GM19395 (cell line): ENCODE measurements around the gene TMEM8B.
A peak's percentile ranks its signal among the peaks of the same experiment; 100 is the strongest.

Source experiments
- ATAC-seq: cut with Tn5 transposase; IDR thresholded peaks from one replicate; pipeline ENCODE4 v1.9.1; 2021; ENCODE audit warnings: mild to moderate bottlenecking, moderate library complexity; ENCODE audit not compliant: unreplicated experiment

The TMEM8B gene, protein sequence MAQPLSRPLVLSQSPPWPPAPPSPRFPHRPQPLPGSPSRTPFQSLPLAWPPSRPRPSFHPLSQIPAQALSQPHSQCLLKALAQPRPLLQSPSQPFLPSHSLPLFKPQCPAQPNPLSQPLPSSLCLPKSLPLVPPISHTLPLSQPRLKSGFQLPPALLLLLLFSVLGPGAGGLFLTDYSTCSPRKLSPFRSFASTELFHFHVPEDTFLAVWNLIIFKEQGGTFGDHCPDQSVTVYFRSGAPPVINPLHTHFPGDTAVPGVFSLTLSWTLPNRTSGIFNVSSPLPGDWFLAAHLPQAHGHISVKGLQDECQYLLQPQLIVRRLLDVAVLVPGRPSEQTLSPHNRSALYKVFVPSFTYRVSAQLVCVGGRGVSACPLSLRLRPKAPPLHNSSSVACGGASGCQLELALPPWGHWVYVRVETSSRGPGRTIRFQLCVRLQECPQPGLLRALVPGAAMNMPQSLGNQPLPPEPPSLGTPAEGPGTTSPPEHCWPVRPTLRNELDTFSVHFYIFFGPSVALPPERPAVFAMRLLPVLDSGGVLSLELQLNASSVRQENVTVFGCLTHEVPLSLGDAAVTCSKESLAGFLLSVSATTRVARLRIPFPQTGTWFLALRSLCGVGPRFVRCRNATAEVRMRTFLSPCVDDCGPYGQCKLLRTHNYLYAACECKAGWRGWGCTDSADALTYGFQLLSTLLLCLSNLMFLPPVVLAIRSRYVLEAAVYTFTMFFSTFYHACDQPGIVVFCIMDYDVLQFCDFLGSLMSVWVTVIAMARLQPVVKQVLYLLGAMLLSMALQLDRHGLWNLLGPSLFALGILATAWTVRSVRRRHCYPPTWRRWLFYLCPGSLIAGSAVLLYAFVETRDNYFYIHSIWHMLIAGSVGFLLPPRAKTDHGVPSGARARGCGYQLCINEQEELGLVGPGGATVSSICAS

DNA sequence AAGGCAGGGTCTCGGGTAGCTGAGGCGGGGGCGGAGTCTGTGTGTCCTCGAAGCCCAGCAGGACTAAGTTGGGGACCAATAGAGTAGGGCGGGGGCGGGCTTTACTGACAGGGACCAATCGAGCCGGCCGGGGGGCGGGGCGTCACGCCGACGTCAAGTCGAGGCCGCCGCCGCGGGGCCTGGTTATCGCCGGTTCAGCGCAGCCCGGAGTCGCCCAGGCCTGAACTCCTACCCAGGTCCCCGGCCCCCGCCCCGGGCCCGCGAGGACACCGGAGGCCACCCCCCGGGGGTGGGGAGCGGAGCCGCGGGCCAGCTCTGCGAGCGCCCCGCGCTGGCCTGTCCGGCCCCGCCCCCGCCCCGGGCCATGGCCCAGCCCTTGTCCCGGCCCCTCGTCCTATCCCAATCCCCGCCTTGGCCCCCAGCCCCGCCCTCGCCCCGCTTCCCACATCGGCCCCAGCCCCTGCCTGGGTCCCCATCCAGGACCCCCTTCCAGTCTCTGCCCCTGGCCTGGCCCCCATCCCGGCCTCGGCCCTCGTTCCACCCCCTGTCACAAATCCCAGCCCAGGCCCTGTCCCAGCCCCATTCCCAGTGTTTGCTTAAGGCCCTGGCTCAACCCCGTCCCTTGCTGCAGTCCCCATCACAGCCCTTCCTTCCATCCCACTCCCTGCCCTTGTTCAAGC is at the start of gene TMEM8B:
Gene TMEM8B (plus strand): TSS at position 145 of the 680 bp plus-strand sequence. CDS start 220 bp downstream, at position 365.
- ATAC-seq: peak; percentile 84

DNA sequence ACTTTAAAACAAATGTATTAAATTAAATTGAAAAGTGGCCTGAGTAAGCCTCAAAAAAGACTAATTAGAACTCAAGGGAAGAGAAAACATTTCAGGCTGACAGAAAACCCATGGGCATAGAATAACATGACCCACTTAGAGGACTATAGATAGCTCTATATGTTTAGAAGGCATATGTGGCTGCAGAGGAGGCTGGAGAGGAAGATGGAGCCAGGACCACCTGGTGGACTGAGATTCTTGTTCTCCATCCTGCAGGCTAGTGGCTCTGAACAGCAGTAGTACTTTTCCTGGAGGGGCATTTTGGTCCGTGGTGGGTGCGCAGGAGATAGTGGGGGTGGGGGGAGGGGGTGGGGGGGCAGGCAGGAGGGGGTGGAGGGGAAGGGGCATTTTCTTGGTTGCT is 48.0 kb upstream of the TMEM8B start:
- ATAC-seq: no peak

DNA sequence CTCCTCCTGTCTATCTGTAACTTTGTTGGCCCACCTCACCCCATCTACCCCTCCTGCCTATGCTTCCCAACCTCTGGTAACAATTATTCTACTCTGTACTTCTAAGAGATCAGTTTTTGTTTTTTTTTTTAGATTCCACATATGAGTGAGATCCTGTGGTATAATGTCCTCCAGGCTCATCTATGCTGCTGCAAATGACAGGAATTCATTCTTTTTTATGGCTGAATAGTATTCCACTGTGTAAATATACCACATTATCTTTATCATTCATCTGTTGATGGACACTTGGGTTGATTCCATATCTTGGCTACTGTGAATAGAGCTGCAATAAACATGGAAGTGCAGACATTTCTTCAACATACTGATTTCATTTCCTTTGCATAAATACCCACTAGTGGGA is 45.6 kb upstream of the TMEM8B start:
- ATAC-seq: no peak

DNA sequence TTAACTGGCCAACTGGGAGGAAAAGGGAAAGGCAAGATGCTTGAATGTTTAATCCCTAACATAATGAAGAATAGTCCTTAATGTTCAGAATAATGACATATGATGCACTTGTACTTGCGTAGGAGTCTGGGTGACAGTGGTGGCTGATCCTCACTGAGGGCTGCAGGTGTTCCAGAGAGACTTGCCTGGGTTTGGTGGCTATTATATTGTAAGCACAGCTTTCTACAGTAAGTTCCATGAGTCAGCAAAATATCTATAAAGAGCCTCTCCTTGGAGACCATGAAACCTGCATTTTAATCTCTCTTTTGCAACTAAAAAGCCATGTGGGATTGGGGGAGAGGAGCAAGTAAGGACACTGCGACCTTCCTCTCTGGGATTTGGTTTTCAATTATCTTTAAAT is 39.5 kb upstream of the TMEM8B start:
- ATAC-seq: no peak

DNA sequence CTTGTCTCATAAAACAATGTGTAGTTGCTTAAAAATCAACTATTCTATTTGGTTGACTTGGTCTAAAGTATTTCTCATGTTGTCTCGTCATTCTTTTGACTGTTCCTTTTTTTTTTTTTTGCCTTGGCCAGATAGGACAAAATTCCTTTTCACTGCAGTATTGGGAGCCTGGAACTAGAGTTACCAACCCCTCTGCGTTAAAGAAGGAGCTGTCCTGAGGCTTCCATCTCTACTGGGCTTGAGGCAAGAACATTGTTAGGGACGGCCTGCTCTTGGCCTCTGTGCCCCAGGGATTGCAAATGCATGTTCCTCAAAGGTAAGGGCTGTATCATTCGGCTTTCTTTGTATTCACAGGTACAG is 39.0 kb upstream of the TMEM8B start:
- no peak for ATAC-seq

DNA sequence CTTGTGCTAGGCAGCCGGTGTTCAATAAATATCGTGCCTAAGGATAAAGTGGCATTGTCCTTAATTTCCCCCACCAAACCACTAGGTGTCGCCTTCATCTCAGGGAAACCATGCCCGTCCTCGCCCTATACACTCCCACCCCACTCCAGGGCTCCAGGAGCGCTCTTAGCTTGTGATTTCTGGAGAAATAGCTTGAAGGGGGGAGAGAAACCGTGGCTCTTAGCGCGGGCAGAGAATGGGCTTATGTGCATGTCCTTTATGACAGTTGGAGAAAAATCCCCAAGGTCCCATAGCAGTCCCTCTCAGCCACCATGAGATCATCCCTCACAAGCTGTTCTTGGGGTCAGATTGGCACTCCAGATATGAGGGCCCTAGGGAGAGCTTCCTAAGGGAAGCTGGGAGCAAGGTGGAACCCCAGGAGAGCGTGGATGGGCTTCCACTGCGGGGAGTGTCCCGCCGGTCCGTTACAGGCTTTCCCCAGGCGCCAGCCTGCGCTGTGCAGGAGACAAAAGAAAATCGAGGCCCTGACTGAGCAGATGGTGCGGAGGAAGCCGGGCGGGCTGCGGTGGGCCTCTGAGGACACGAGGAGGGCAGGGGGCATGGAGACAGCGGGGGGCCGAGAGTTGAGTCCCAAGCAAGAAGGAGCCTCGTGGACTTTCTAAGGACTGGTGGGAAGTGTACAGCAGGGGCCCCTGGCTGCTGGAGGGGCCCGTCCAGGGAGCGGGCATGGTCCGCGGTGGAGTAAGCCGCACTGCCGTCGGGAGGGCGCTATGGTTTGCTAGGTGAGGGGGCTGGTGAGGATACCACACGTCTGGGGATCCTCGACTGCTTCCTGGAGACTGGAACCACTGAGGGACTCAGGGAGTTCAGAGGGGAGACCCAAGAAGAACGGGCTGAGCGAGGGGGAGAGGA is 38.4 kb upstream of the TMEM8B start:
- peak; percentile 62 for ATAC-seq

DNA sequence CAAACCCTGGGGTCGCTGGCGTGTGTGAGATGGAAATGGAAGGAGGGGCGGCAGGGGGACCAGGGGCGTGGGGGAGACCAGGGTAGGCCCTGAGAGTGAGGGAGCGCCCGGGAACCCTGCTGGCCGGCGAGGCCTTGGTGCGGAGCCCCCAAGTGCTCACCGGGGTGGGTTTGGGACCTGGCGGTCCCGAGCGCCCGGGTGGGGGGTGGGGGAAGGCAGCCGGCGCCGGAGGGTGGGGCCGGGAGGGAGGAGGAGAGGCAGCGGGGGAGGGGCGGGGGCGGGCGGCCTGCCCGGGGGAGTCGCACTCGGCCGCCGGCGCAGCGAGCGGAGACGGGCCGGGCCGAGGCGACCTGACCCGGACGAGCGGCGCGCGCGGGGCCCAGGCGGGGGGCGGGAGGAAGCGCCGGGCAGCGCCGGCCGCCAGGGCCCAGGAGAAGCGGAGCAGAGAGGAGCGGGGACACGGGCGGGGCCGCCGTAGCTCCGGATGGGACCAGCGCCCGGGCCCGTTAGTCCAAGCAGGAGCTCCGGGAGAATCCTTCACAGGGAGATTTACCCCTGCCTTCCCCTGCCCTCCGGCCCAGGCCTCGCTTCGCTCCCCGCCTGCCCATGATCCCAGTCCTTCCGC is 37.6 kb upstream of the TMEM8B start, which contains the start of gene NPR2:
Gene NPR2 (plus strand): TSS at position 295 of the 625 bp plus-strand sequence. CDS start 818 bp downstream, outside the sequence.
- ATAC-seq: no peak

DNA sequence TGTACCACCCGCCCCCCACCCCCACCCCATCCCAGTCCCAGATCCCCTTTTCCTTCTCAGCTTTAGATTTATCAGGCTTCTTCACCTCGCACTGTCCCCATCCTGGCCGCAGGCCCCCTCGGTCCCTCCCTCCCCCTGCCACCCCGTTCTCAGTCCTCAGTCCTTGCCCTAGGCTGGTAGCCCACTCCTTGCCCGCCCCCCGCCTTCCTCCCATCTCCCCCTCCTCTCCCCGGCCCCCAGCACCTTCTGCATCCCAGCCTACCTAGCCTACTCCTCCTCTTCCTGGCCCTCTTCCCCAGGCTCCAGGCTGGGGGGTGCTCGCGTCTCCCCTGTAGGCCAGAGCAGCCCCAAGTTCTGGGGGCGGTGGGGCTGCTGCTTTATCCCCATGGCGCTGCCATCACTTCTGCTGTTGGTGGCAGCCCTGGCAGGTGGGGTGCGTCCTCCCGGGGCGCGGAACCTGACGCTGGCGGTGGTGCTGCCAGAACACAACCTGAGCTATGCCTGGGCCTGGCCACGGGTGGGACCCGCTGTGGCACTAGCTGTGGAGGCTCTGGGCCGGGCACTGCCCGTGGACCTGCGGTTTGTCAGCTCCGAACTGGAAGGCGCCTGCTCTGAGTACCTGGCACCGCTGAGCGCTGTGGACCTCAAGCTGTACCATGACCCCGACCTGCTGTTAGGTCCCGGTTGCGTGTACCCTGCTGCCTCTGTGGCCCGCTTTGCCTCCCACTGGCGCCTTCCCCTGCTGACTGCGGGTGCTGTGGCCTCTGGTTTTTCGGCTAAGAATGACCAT is 36.8 kb upstream of the TMEM8B start:
- no peak for ATAC-seq

DNA sequence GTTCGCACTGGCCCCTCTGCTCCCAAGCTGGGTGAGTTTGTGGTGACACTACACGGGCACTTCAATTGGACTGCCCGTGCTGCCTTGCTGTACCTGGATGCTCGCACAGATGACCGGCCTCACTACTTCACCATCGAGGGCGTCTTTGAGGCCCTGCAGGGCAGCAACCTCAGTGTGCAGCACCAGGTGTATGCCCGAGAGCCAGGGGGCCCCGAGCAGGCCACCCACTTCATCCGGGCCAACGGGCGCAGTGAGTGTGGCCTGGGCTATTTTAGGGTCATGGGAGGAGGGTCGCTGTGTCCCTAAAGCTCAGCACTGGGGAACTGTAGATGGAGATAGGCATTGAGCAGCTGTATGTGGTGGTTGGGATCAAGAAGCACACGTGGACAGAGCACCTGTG is 36.2 kb upstream of the TMEM8B start:
- ATAC-seq: no peak

DNA sequence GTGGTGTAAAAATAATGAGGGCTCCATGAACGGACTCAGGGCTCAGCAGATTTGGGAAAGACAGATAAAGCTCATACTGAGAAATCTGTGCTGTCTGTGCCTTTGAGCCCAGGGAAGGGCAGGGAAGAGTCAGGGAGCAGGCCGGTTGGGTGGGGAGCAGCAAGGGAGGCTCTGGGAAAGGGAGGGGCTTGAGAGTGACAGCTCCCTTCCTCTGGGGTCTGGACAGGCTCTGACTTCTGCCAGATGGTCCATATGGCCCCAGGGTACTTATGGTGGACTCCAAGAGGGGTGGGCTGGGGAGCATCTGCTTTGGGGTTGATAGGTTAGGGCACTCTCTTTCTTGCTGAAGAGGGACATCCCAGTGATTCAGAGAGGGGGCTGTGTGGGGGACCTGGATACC is 35.6 kb upstream of the TMEM8B start:
- ATAC-seq: no peak

DNA sequence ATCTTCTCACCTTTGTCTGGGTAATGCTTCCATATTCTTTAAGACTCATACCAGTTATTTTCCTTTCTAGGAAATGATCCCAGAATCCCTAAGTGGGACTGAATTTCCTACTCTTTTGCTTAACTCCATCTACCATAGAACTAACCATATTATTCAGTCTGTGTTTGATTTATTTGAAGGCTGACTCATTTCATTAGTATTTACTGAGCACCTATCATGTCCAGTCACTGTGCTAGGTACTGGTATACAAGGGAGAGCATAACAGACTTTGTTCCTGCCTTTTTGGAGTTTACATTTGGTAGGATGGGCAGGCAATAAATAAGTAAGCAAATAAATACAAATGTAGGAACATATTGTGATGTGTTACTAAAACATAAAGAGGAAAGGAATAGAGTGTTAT is 33.3 kb upstream of the TMEM8B start:
- no peak for ATAC-seq

DNA sequence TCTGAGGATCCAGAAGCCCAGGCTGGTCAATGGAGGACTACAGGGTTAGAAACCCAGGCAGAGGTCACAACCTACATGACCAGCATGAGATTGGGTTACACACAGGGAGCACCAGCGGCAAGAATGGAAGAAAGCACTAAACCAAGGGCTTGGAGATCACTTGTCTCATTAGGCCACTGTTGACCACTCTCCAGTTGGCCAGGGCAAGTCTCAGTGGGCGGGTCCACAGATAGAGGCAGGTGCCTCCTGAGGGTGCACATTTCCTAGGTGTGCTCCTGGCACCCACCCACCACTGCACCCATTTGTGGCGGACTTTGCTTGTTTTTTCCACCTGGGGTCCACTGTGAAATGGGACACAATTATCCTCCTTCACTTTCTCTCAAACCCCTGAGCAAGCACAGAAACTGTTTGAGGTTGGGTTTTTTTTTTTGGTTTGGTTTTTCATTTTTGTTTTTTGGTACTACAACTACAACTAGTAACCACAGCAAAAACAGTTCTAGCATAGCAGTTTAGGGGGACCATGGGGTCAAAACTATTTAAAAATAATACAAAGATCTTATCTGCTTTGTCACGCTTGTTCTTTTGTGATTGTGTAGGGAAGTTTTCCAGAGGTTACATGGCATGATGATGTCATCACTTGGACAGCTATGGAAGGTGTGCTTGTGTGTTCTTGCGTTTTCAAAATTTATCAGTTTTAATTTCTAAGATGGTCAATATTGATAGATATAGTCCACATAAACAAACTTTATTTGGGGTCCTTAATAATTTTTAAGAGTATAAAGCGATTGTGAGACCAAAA is 31.5 kb upstream of the TMEM8B start:
- ATAC-seq: no peak

DNA sequence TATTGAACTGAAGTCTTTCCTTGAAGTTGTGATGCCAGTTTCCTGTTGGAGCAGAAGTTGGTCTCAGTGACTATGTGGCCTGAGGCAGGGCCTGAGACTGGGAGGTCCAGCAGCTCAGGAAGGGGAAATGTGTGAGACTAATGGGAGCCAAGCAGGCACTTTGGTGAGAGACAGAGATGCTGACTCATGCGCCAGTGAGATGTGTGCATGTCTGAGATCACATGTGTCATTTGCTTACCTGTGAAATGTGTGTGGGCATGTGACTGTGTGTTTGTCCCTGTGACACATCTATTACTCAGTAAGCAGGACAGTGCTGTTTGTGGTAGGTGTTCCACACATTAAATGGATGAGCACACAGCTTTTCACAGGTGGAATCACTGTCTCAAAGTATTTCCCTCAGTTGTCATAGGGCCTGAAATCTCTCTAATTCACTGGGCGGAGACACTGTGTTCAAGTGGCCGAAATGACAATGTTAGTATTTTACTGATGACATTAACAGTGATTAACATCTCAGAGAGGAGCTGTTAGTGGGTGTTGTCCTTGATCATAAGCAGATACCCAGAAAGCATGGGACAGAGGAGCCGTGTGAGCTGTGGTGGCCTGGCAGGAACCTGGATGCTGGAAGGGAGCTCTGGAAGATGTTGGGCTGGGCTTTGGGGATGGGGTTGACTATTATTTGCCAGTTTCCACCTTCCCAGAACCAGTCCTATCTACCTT is 30.2 kb upstream of the TMEM8B start:
- ATAC-seq: no peak

DNA sequence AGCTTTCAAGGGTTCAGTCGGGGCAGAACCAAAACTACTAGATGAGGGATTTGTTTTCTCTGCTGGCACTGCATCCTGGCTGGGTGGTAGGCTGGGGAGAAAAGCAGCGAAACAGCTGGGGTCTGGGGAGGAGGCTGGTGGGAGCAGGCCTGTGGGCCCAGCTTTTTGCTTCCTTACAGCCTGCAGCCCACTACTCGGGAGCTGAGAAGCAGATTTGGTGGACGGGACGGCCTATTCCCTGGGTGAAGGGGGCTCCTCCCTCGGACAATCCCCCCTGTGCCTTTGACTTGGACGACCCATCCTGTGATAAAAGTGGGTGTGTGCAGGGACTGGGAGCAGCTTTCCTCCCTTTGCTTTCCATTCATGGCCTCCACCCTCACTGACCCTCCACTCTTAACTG is 28.5 kb upstream of the TMEM8B start:
- ATAC-seq: no peak

DNA sequence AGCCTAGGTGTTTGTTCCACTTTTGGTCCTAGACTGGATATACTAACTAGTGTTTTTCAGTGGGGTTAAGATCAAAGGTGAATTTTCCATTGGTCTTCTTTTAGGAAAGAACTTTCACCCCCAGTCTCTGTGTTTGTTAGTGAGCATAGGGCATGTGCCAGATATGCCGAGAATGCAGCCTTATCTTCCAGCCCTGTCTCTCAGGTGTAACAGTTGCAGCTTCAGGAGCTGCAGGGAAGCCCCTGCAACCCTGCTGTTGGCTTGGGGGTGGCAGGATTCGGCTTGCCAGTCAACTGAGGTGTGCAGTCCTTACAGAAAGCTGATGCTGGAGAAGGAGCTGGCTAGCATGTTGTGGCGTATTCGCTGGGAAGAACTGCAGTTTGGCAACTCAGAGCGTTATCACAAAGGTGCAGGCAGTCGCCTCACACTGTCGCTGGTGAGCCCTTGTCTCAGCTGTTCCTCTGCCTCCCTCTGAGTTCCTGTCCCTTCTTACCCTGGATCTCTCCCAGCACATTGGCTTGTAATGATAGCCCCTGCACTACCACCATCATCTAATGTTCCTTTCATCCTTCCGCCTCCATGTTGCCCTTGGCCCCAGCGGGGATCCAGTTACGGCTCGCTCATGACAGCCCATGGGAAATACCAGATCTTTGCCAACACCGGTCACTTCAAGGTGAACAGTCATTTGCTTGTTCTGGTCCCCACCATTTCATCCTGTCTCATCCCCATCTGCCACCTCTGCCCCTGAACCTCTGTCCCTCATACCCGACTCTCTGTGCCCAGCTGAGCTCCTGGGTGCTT is 27.5 kb upstream of the TMEM8B start:
- no peak for ATAC-seq

DNA sequence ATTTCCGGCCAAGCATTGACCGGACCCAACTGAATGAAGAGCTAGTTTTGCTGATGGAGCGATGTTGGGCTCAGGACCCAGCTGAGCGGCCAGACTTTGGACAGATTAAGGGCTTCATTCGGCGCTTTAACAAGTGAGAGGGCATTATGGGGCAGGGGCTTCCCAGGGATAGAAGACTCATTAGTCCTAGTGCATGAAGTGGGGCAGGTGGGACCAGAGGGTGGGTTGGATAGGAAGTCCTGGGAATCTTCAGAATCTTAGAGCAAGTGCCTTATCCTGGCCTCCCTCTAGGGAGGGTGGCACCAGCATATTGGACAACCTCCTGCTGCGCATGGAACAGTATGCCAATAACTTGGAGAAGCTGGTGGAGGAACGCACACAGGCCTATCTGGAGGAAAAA is 22.9 kb upstream of the TMEM8B start:
- no peak for ATAC-seq

DNA sequence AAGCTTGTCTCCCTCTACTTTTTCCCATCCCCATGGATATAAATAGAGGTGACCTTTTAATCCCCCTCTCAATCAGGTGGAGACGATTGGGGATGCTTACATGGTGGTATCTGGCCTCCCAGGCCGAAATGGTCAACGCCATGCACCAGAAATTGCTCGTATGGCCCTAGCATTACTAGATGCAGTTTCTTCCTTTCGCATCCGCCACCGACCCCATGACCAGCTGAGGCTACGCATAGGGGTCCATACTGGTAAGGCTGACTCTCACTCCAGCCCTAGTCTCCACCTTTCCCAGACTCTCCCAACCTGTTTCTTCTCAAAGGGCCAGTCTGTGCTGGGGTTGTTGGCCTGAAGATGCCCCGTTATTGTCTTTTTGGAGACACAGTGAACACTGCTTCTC is 20.6 kb upstream of the TMEM8B start:
- ATAC-seq: no peak
